Measurements from ENCODE around the gene HLA-DPA1.

DNA sequence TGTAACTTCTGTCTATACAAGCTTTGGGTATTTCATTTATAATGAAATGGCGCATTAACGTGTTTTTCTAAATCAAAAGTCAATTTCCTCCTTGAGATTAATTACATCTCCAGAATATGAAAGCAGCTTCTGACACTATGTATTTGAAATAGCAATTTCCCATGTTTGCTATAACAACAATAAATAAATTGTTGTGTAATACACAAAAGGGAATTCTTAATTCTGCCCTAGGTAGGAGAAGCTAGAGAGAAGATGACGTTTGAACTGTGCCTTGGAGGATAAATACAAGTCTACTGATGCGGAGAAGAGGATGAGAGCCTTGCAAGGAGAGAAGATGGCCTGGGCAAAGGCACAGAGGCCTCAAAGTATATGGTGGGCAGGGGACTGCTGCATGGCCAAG is 56.4 kb downstream of the HLA-DPA1 start:
- TF ChIP-seq CTCF (conservative IDR thresholded peaks at IDR 0.05) (no peak), EZH2 (IDR thresholded peaks at IDR 0.05; ENCODE audit: low read depth) (no peak)

Measured in PC-9 (cell line).